Gastroesophageal sphincter (tissue), 3 donors: ENCODE results near the gene CCSER1.

Experiments used
- POLR2A ChIP-seq, 2 donors: fragments of 450-650 bp; IDR thresholded peaks; one replicate each; pipeline ENCODE4 v1.6.1; 2017; ENCODE audit warnings: antibody characterized with exemption in 2 of 2, mild to moderate bottlenecking in 2 of 2, moderate library complexity in 1 of 2
- TF ChIP-seq, protein P1 (sequence below), 4 experiments: fragments of 200-600 bp in 2 of 4; fragments of 450-650 bp in 2 of 4; sonication (generic) in 1 of 4; IDR thresholded peaks; one replicate each; pipeline ENCODE4 v1.5.1; 2017 to 2019; ENCODE audit warnings: antibody characterized with exemption in 4 of 4, mild to moderate bottlenecking in 2 of 4, moderate library complexity in 2 of 4

DNA sequence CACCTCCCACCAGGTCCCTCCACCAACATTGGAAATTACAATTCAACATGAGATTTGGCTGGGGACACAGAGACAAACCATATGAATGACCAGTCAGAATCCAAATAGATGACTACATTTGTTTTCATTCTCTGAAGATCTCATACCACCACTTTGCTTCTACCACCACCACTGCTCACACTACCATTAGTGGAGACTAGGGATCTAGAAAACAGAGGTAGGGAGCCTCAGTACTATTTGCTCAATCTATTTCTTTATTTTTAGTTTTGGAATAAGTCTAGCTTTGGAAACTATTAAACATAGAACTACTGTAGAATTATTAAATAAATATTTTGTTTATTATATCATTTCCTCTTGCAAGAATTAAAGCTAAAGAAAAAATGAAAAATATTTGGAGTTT, 727.9 kb downstream of the CCSER1 start:
- TF ChIP-seq POLR2A (IDR thresholded peaks at IDR 0.05), result no peak
- TF ChIP-seq, protein P1, sequence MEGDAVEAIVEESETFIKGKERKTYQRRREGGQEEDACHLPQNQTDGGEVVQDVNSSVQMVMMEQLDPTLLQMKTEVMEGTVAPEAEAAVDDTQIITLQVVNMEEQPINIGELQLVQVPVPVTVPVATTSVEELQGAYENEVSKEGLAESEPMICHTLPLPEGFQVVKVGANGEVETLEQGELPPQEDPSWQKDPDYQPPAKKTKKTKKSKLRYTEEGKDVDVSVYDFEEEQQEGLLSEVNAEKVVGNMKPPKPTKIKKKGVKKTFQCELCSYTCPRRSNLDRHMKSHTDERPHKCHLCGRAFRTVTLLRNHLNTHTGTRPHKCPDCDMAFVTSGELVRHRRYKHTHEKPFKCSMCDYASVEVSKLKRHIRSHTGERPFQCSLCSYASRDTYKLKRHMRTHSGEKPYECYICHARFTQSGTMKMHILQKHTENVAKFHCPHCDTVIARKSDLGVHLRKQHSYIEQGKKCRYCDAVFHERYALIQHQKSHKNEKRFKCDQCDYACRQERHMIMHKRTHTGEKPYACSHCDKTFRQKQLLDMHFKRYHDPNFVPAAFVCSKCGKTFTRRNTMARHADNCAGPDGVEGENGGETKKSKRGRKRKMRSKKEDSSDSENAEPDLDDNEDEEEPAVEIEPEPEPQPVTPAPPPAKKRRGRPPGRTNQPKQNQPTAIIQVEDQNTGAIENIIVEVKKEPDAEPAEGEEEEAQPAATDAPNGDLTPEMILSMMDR (IDR thresholded peaks at IDR 0.05), result no peak
